ENCODE measurements around the gene FZD1. TPM values are rescaled to one million over a fixed set of nuclear protein-coding genes. Genes with fewer than 3 reads are reported as not detected.

The FZD1 gene
- total and polyA plus RNA-seq, 2 experiments from 2014 or later = 0.34 to 1.4 TPM

DNA sequence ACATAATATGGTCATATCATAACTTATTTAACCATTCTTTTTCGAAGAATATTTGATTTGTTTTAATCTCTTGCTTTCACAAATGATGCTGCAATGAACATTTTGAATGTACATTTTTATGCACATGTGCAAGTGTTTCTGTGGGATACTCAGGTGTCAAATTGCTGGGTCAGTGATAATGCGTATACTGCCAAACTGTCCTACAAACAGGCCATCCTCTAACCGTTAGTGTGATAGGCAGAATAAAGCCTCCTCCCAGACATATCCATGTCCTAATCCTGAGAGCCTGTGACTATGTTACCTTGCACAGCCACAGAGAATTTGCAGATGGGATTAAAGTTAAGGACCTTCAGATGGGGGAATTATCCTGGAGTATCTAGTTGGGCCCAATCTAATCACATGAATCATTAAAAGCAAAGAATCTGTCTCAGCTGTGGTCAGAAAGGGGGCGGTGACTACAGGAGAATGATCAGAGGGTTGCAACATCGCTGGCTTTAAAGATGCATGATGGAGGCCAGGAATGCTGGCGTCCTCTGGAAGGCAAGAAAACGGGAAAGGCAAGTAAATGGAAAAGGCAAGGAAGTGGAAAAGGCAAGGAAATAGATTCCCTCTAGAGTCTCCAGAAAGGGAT, 46.7 kb downstream of the FZD1 start (continued):
- no peak for TF ChIP-seq ZNF462 (CRISPR knock-in tag; IDR thresholded peaks at IDR 0.05)

- Histone ChIP-seq H3K36me3 (ENCODE audit: insufficient read depth) (no peaks in the 10 kb centered on the region), H3K4me3 (no peak overlapping the region), H2AFZ (no peak overlapping the region), H3K4me2 (no peak overlapping the region), H3K27ac (ENCODE audit: low read depth) (no peak overlapping the region), H4K20me1 (replicated peaks; ENCODE audit: insufficient read depth) (no peaks in the 10 kb centered on the region), H3K79me2 (replicated peaks; ENCODE audit: insufficient read depth) (no peaks in the 10 kb centered on the region), H3K27me3 (ENCODE audit: insufficient read depth) (no peaks in the 10 kb centered on the region), H3K9me2 (ENCODE audit: insufficient read depth) (no peaks in the 10 kb centered on the region), H3F3A (replicated peaks; ENCODE audit: low read depth) (no peaks in the 10 kb centered on the region), H3K4me1 (ENCODE audit: insufficient read depth) (no peaks in the 10 kb centered on the region)
- Mint-ChIP-seq H3K27me3 (ENCODE audit: insufficient read depth, low read depth, poor library complexity) (peaks cover 7% of the 10 kb centered on the region), H3K4me1 (peaks cover 3% of the 10 kb centered on the region; the same call in 1 of the 3 replicates), H3K27ac (no peak overlapping the region), H3K4me3 (no peak overlapping the region), H3K36me3 (ENCODE audit: low read depth) (no peaks in the 10 kb centered on the region), H3K9me3 (no peaks in the 10 kb centered on the region)
- DNase-seq (ENCODE audit: low spot score) (no peak), ATAC-seq (no peak)
- TF ChIP-seq, protein P1, sequence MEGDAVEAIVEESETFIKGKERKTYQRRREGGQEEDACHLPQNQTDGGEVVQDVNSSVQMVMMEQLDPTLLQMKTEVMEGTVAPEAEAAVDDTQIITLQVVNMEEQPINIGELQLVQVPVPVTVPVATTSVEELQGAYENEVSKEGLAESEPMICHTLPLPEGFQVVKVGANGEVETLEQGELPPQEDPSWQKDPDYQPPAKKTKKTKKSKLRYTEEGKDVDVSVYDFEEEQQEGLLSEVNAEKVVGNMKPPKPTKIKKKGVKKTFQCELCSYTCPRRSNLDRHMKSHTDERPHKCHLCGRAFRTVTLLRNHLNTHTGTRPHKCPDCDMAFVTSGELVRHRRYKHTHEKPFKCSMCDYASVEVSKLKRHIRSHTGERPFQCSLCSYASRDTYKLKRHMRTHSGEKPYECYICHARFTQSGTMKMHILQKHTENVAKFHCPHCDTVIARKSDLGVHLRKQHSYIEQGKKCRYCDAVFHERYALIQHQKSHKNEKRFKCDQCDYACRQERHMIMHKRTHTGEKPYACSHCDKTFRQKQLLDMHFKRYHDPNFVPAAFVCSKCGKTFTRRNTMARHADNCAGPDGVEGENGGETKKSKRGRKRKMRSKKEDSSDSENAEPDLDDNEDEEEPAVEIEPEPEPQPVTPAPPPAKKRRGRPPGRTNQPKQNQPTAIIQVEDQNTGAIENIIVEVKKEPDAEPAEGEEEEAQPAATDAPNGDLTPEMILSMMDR (conservative IDR thresholded peaks at IDR 0.05; ENCODE audit: low read depth in 2 of 2) = no peak
- TF ChIP-seq EZH2phosphoT487 (IDR thresholded peaks at IDR 0.05; ENCODE audit: unreplicated experiment) (no peak), EZH2 (IDR thresholded peaks at IDR 0.05; ENCODE audit: low read depth, unreplicated experiment) (no peak), STAT1 (IDR thresholded peaks at IDR 0.05; ENCODE audit: unreplicated experiment) (no peak)
These were observed 47.6 kb downstream of the FZD1 start for GRCh38 chr7:91311839-91312238.
